B cell (primary cell): Measurements from ENCODE around the gene PACSIN1. TPM values are rescaled to one million over a fixed set of nuclear protein-coding genes. Genes with fewer than 3 reads are reported as not detected.

Source experiments
- ATAC-seq: fragments of 200-7000 bp; cut with Tn5 transposase; one replicate; pipeline ENCODE4 v1.10.0; 2021; ENCODE audit warnings: low read depth, mild to moderate bottlenecking, moderate number of reproducible peaks, moderate library complexity
- CTCF ChIA-PET: fragments of 350-600 bp; sonication (Branson Sonifier 250); formaldehyde crosslinking; loops from one replicate; lab custom pipeline; 2021; ENCODE audit warnings: antibody characterized with exemption, inconsistent platforms; lab: Charles Lee
- POLR2A ChIA-PET: fragments of 350-600 bp; sonication (Branson Sonifier 250); formaldehyde crosslinking; loops from one replicate; lab custom pipeline; 2021; ENCODE audit warnings: antibody characterized with exemption; lab: Charles Lee
- DNase-seq: peaks from one replicate; pipeline ENCODE4 v3.0.0; 2013
- H2AFZ ChIP-seq: 2 replicates; pipeline ENCODE4 v1.6.1; 2012; ENCODE audit warnings: mild to moderate bottlenecking, low read depth, low read length; ENCODE audit not compliant: insufficient read depth, poor library complexity, severe bottlenecking
- H3K27ac ChIP-seq, 2 donors: 1 replicate in 1 of 2; 2 replicates in 1 of 2; pipeline ENCODE4 v1.5.1; 2012 to 2013; ENCODE audit warnings: low read length in 2 of 2, mild to moderate bottlenecking in 2 of 2, moderate library complexity in 1 of 2
- H3K27me3 ChIP-seq, 4 experiments: fragments of 200-600 bp in 1 of 4; sonication (generic) in 1 of 4; replicated peaks in 1 of 4; 1 replicate in 2 of 4; 2 replicates in 2 of 4; pipeline versions ENCODE4 v1.6.1 to v1.7.0; 2013 to 2016; ENCODE audit warnings: low read length in 3 of 4, mild to moderate bottlenecking in 2 of 4, mixed read lengths in 1 of 4, moderate library complexity in 1 of 4; ENCODE audit not compliant: insufficient read depth in 4 of 4, control insufficient read depth in 3 of 4; ENCODE audit errors: control extremely low read depth in 1 of 4
- H3K36me3 ChIP-seq, 2 experiments: replicated peaks in 1 of 2; 1 replicate in 1 of 2; 2 replicates in 1 of 2; pipeline versions ENCODE4 v1.6.1 to v1.7.1; 2013; ENCODE audit warnings: low read length in 1 of 2; ENCODE audit not compliant: insufficient read depth in 2 of 2, control insufficient read depth in 1 of 2; ENCODE audit errors: control extremely low read depth in 1 of 2, extremely low read depth in 1 of 2
- H3K4me1 ChIP-seq, 2 donors: fragments of 200-600 bp in 1 of 2; sonication (generic) in 1 of 2; 1 replicate in 1 of 2; 2 replicates in 1 of 2; pipeline versions ENCODE4 v1.5.1 to v1.6.1; 2013 to 2017; ENCODE audit warnings: low read length in 2 of 2; ENCODE audit not compliant: control insufficient read depth in 2 of 2, insufficient read depth in 2 of 2
- H3K4me2 ChIP-seq: replicated peaks from 2 replicates; pipeline ENCODE3; 2012; ENCODE audit warnings: mild to moderate bottlenecking, low read depth, low read length; ENCODE audit not compliant: poor library complexity, severe bottlenecking
- H3K4me3 ChIP-seq, 5 experiments: fragments of 200-600 bp in 1 of 5; sonication (generic) in 1 of 5; 1 replicate in 3 of 5; 2 replicates in 2 of 5; pipeline versions ENCODE4 v1.5.1 to v1.7.0; 2011 to 2016; ENCODE audit warnings: low read length in 4 of 5, mild to moderate bottlenecking in 4 of 5, low read depth in 2 of 5, control low read depth in 1 of 5, moderate library complexity in 1 of 5; ENCODE audit not compliant: insufficient read depth in 1 of 5; ENCODE audit errors: control extremely low read depth in 1 of 5, extremely low read depth in 1 of 5
- H3K79me2 ChIP-seq: fragments of 200-600 bp; sonication (generic); one replicate; pipeline ENCODE4 v1.6.0; 2016; ENCODE audit warnings: low read length; ENCODE audit not compliant: control insufficient read depth, insufficient read depth
- H3K9ac ChIP-seq: fragments of 200-600 bp; sonication (generic); 2 replicates; pipeline ENCODE4 v1.6.1; 2017; ENCODE audit warnings: mild to moderate bottlenecking, low read length, moderate library complexity
- H3K9me3 ChIP-seq, 3 donors: one replicate each; pipeline versions ENCODE4 v1.6.1 to v1.7.1; 2013; ENCODE audit warnings: low read length in 2 of 3; ENCODE audit not compliant: control insufficient read depth in 2 of 3, insufficient read depth in 1 of 3; ENCODE audit errors: control extremely low read depth in 1 of 3
- H4K20me1 ChIP-seq: 2 replicates; pipeline ENCODE4 v1.6.0; 2012; ENCODE audit warnings: mild to moderate bottlenecking, low read length; ENCODE audit not compliant: insufficient read depth, control insufficient read depth, poor library complexity, severe bottlenecking
- H3K27ac Mint-ChIP-seq: one replicate; pipeline ENCODE4 v1.8.0; 2021; ENCODE audit warnings: mixed read lengths
- H3K27me3 Mint-ChIP-seq: one replicate; pipeline ENCODE4 v1.8.0; 2021; ENCODE audit warnings: mixed read lengths
- H3K4me1 Mint-ChIP-seq: one replicate; pipeline ENCODE4 v1.8.0; 2021; ENCODE audit warnings: mixed read lengths
- H3K4me3 Mint-ChIP-seq: one replicate; pipeline ENCODE4 v1.8.0; 2021; ENCODE audit warnings: mixed read lengths
- H3K9me3 Mint-ChIP-seq: one replicate; pipeline ENCODE4 v1.8.0; 2022; ENCODE audit warnings: mixed read lengths; ENCODE audit not compliant: insufficient read depth
- CTCF ChIP-seq: fragments of 200-600 bp; IDR thresholded peaks from one replicate; pipeline ENCODE4 v1.8.0; 2022; ENCODE audit warnings: antibody characterized with exemption, mild to moderate bottlenecking
- EZH2 ChIP-seq: IDR thresholded peaks from 2 replicates; pipeline ENCODE4 v1.6.1; 2012; ENCODE audit warnings: borderline replicate concordance, low read depth, mild to moderate bottlenecking, moderate library complexity, low read length; ENCODE audit not compliant: insufficient read depth, poor library complexity, severe bottlenecking
- WGBS: methylation state at CpG from one replicate; pipeline ENCODE4 v1.1.5; 2013; ENCODE audit warnings: missing lambda C conversion rate; ENCODE audit not compliant: insufficient coverage; 5-methylcytosine and 5-hydroxymethylcytosine counted together
- intact Hi-C: fragments of 100-400 bp; cut with micrococcal nuclease; formaldehyde crosslinking; loops from one replicate; pipeline ENCODE4 v1.10.0; 2022
- polyA plus RNA-seq: library from polyadenylated mRNA; depleted of rRNA; stranded (reverse); fragments of >200 nt; gene quantifications from 2 replicates; pipeline ENCODE4 v1.2.3, GENCODE V29; 2012
- total RNA-seq, 2 donors: library from RNA; stranded (reverse); fragments of 120-200 nt in 1 of 2; gene quantifications; 1 replicate in 1 of 2; 2 replicates in 1 of 2; pipeline versions ENCODE4 v1.2.3 to v1.2.4, GENCODE V29; 2013 to 2022

PACSIN1 gene
- total and polyA plus RNA-seq, 2 donors (not counting 1 experiment from before 2014, with no cell fraction given): 0.18 to 0.20 TPM

DNA sequence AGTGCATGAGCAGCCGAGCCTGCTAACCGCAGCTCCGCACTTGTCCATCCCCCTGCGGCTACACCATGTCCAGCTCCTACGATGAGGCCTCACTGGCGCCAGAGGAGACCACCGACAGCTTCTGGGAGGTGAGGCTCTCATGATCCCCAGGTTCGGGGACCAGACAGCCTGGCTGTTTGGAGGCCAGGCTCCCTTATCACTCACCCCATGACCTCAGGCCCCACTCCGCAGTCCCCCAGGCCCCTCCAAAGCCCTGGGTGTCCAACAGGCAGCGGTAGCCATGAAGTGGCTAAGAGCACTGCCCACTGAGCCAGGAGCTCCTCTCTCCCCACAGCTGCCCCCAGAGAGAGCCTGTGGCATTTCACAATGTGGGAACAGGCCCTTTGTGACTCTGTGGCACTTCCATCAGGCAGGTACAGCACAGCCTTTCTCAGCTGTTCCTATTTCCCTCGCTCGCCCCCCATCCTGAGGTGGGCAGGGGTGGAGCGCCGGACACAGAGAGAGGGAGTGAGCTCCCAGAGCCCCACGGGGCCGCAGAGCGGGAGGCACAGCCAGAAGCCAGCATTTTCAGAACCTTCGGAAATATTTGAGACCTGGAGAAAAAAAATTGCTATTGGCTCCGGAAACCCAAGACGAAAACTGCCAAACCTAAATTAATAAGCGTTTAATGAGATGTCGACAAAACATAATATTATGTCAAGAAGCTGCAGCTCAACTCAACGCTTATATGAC, 60.5 kb downstream of the PACSIN1 start:
- H3K27me3 ChIP-seq: no peaks in the 10 kb centered on the region
- H3K9me3 ChIP-seq: no peaks in the 10 kb centered on the region
- DNase-seq (no peak), ATAC-seq (no peak)
- no peaks in the 10 kb centered on the region for H3K36me3 ChIP-seq
- no peaks in the 10 kb centered on the region for H3K27me3 Mint-ChIP-seq
- intact Hi-C loops: loop anchor here (10.0 kb wide), 1 partner anchor 342 kb away; no protein-coding TSS in a partner anchor
- H3K27ac ChIP-seq: peak overlapping the region; percentile 7 to 27
- WGBS: 93% methylated on average over 17 of the region's 23 CpGs
- ChIA-PET POLR2A (no interaction called here), CTCF (interaction anchor here (3.4 kb wide), 1 partner anchor 83 kb away, joined by 19 read pairs; no protein-coding TSS in a partner anchor)
- peak overlapping the region; percentile 75 for H2AFZ ChIP-seq
- H3K4me2 ChIP-seq: peak overlapping the region; percentile 68
- H3K4me1 Mint-ChIP-seq: peaks cover 12% of the 10 kb centered on the region
- peak overlapping the region in 4 of 5 experiments; percentile 11 to 44 (median 24) for H3K4me3 ChIP-seq
- peak overlapping the region; percentile 25 for H3K9ac ChIP-seq
- H4K20me1 ChIP-seq: no peaks in the 10 kb centered on the region
- peaks cover 13 to 20% of the 10 kb centered on the region in 2 donors for H3K4me1 ChIP-seq
- H3K4me3 Mint-ChIP-seq: peak overlapping the region; percentile 16
- H3K27ac Mint-ChIP-seq: no peak overlapping the region
- no peaks in the 10 kb centered on the region for H3K9me3 Mint-ChIP-seq
- H3K79me2 ChIP-seq: no peaks in the 10 kb centered on the region
- TF ChIP-seq EZH2 (no peak), CTCF (no peak)
